GM23338 (cell line): ENCODE measurements around the gene HNF4A. TPM values are rescaled to one million over a fixed set of nuclear protein-coding genes. Genes with fewer than 3 reads are reported as not detected.

Experiments used
- ATAC-seq: fragments of 200-7000 bp; cut with Tn5 transposase; 3 replicates; pipeline ENCODE4 v1.9.1; 2020
- DNase-seq: peaks from one replicate; pipeline ENCODE4 v3.0.0-alpha.2; 2015; ENCODE audit warnings: low spot score
- H2AFZ ChIP-seq: fragments of 200-600 bp; sonication (generic); 2 replicates; pipeline ENCODE4 v1.8.0; 2016; ENCODE audit warnings: antibody characterized with exemption, mild to moderate bottlenecking, moderate library complexity
- H3F3A ChIP-seq: fragments of 200-600 bp; sonication (generic); replicated peaks from 2 replicates; pipeline ENCODE4 v1.8.0; 2017; ENCODE audit warnings: antibody characterized with exemption, mixed run types, low read depth
- H3K27ac ChIP-seq: fragments of 200-600 bp; sonication (generic); 2 replicates; pipeline ENCODE4 v1.6.1; 2016; ENCODE audit warnings: low read depth
- H3K27me3 ChIP-seq: fragments of 200-600 bp; sonication (generic); 2 replicates; pipeline ENCODE4 v1.8.0; 2016; ENCODE audit warnings: mild to moderate bottlenecking, mixed run types, moderate library complexity; ENCODE audit not compliant: insufficient read depth
- H3K36me3 ChIP-seq: fragments of 200-600 bp; sonication (generic); 2 replicates; pipeline ENCODE4 v1.8.0; 2016; ENCODE audit warnings: mild to moderate bottlenecking; ENCODE audit not compliant: insufficient read depth
- H3K4me1 ChIP-seq: fragments of 200-600 bp; sonication (generic); 2 replicates; pipeline ENCODE4 v1.8.0; 2016; ENCODE audit warnings: mild to moderate bottlenecking, moderate library complexity; ENCODE audit not compliant: insufficient read depth
- H3K4me2 ChIP-seq: fragments of 200-600 bp; sonication (generic); 2 replicates; pipeline ENCODE4 v1.7.1; 2017; ENCODE audit warnings: mixed run types
- H3K4me3 ChIP-seq: fragments of 200-600 bp; sonication (generic); 2 replicates; pipeline ENCODE4 v1.6.1; 2016; ENCODE audit warnings: mixed run types
- H3K79me2 ChIP-seq: fragments of 200-600 bp; sonication (generic); replicated peaks from 2 replicates; pipeline ENCODE4 v1.8.0; 2017; ENCODE audit warnings: mild to moderate bottlenecking; ENCODE audit not compliant: insufficient read depth
- H3K9me2 ChIP-seq: fragments of 200-600 bp; sonication (generic); 2 replicates; pipeline ENCODE4 v1.8.0; 2017; ENCODE audit not compliant: insufficient read depth
- H4K20me1 ChIP-seq: fragments of 200-600 bp; sonication (generic); replicated peaks from 2 replicates; pipeline ENCODE4 v1.8.0; 2017; ENCODE audit warnings: mild to moderate bottlenecking; ENCODE audit not compliant: insufficient read depth
- H3K27ac Mint-ChIP-seq: 2 replicates; pipeline ENCODE4 v1.8.0; 2020; ENCODE audit warnings: inconsistent platforms, mild to moderate bottlenecking, moderate library complexity, mixed read lengths
- H3K27me3 Mint-ChIP-seq: 3 replicates; pipeline ENCODE4 v1.8.0; 2022; ENCODE audit warnings: low read depth, mild to moderate bottlenecking, moderate library complexity, mixed read lengths, inconsistent platforms; ENCODE audit not compliant: insufficient read depth, poor library complexity
- H3K36me3 Mint-ChIP-seq: 3 replicates; pipeline ENCODE4 v1.8.0; 2021; ENCODE audit warnings: low read depth, mild to moderate bottlenecking, inconsistent platforms, moderate library complexity, mixed read lengths
- H3K4me1 Mint-ChIP-seq: 3 replicates; pipeline ENCODE4 v1.8.0; 2020; ENCODE audit warnings: mild to moderate bottlenecking, inconsistent platforms, mixed read lengths
- H3K4me3 Mint-ChIP-seq: 3 replicates; pipeline ENCODE4 v1.8.0; 2021; ENCODE audit warnings: moderate library complexity, mild to moderate bottlenecking, inconsistent platforms, mixed read lengths
- H3K9me3 Mint-ChIP-seq: 3 replicates; pipeline ENCODE4 v1.8.0; 2020; ENCODE audit warnings: moderate library complexity, mild to moderate bottlenecking, inconsistent platforms, mixed read lengths
- CREB1 ChIP-seq: fragments of 250-450 bp; sonication (Bioruptor Pico); IDR thresholded peaks from 2 replicates; pipeline ENCODE4 v1.5.0; 2020; ENCODE audit warnings: low read depth, mild to moderate bottlenecking, moderate library complexity
- ETS1 ChIP-seq: IDR thresholded peaks from 2 replicates; pipeline ENCODE4 v1.6.1; 2016; ENCODE audit warnings: antibody characterized with exemption
- EZH2 ChIP-seq: fragments of 200-600 bp; sonication (generic); IDR thresholded peaks from one replicate; pipeline ENCODE4 v1.8.0; 2017; ENCODE audit warnings: antibody characterized with exemption, mild to moderate bottlenecking, low read depth; ENCODE audit not compliant: unreplicated experiment
- EZH2phosphoT487 ChIP-seq: fragments of 200-600 bp; sonication (generic); IDR thresholded peaks from one replicate; pipeline ENCODE4 v1.8.1; 2018; ENCODE audit warnings: antibody characterized with exemption; ENCODE audit not compliant: unreplicated experiment
- JUNB ChIP-seq: IDR thresholded peaks from one replicate; pipeline ENCODE4 v1.6.1; 2016; ENCODE audit warnings: antibody characterized with exemption; ENCODE audit not compliant: unreplicated experiment
- NANOG ChIP-seq: IDR thresholded peaks from 2 replicates; pipeline ENCODE4 v1.6.1; 2016; ENCODE audit warnings: antibody characterized with exemption, borderline replicate concordance
- POLR2AphosphoS5 ChIP-seq: IDR thresholded peaks from 2 replicates; pipeline ENCODE4 v1.6.1; 2016; ENCODE audit warnings: antibody characterized with exemption, low read depth
- REST ChIP-seq: IDR thresholded peaks from one replicate; pipeline ENCODE4 v1.6.1; 2018; ENCODE audit warnings: antibody characterized with exemption; ENCODE audit not compliant: unreplicated experiment
- STAT1 ChIP-seq: IDR thresholded peaks from one replicate; pipeline ENCODE4 v1.6.1; 2016; ENCODE audit warnings: antibody characterized with exemption; ENCODE audit not compliant: unreplicated experiment
- ZNF114 ChIP-seq: fragments of 250-450 bp; sonication (Bioruptor Pico); IDR thresholded peaks from 2 replicates; pipeline ENCODE4 v1.5.0; 2020; ENCODE audit warnings: mild to moderate bottlenecking, moderate library complexity
- ZNF331 ChIP-seq: fragments of 250-450 bp; sonication (Bioruptor Pico); IDR thresholded peaks from 2 replicates; pipeline ENCODE4 v1.5.0; 2020; ENCODE audit warnings: low read depth, mild to moderate bottlenecking, moderate library complexity
- polyA plus RNA-seq: library from polyadenylated mRNA; unstranded; fragments of >200 nt; fragmentation: Nextera tagmentation; extraction: Ambion mirVana; gene quantifications from 2 replicates; pipeline ENCODE4 v1.2.1, GENCODE V29; 2016
- total RNA-seq: library from RNA; depleted of rRNA; stranded (reverse); fragments of >200 nt; shearing (Covaris generic); gene quantifications from 2 replicates; pipeline ENCODE4 v1.2.3, GENCODE V29; 2014
- TF ChIP-seq, protein P1 (sequence below): fragments of 250-450 bp; sonication (Bioruptor Pico); IDR thresholded peaks from 2 replicates; pipeline ENCODE4 v1.5.0; 2020; ENCODE audit warnings: mild to moderate bottlenecking, moderate library complexity
- TF ChIP-seq, protein P2 (sequence below), 2 experiments: fragments of 200-600 bp in 1 of 2; sonication (generic) in 1 of 2; conservative IDR thresholded peaks; 2 replicates each; pipeline versions ENCODE4 v1.5.1 to v1.6.1; 2016 to 2017; ENCODE audit warnings: antibody characterized with exemption in 2 of 2, low read depth in 2 of 2, mild to moderate bottlenecking in 2 of 2, moderate library complexity in 1 of 2

HNF4A gene
- total and polyA plus RNA-seq, 2 experiments from 2014 or later, result not detected

DNA sequence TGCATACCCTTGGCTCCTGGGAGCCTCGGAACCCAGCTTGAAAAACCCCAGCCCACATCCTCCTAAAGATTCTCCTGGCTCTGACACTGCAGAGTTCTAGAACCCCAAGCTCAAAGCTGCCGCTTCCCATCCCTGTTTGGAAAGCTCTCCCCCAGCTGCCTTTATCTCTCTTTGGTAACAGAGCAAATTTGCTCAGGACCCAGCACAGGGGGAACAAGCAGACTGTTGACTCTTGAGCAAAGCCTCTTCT lies 38.9 kb downstream of the HNF4A start:
- no peaks in the 10 kb centered on the region for H3F3A ChIP-seq

More for the DNA sequence above, 38.9 kb downstream of the HNF4A start:
- Histone ChIP-seq H3K4me3 (no peak overlapping the region), H4K20me1 (no peaks in the 10 kb centered on the region), H3K36me3 (no peaks in the 10 kb centered on the region), H3K4me2 (no peak overlapping the region), H3K27ac (no peak overlapping the region), H2AFZ (no peak overlapping the region), H3K27me3 (peaks cover 2% of the 10 kb centered on the region; the same call in 1 of the 2 replicates), H3K79me2 (no peaks in the 10 kb centered on the region), H3K4me1 (no peaks in the 10 kb centered on the region), H3K9me2 (no peaks in the 10 kb centered on the region)
- H3K27me3 Mint-ChIP-seq, result peaks cover 5% of the 10 kb centered on the region
- DNase-seq (no peak), ATAC-seq (no peak)
- no peak overlapping the region for H3K4me3 Mint-ChIP-seq
- H3K36me3 Mint-ChIP-seq, result no peaks in the 10 kb centered on the region
- H3K9me3 Mint-ChIP-seq, result no peaks in the 10 kb centered on the region
- no peaks in the 10 kb centered on the region for H3K4me1 Mint-ChIP-seq
- H3K27ac Mint-ChIP-seq, result no peak overlapping the region
- TF ChIP-seq NANOG, result no peak
- TF ChIP-seq ETS1, result no peak
- no peak for TF ChIP-seq POLR2AphosphoS5
- no peak for TF ChIP-seq EZH2phosphoT487
- no peak for TF ChIP-seq JUNB
- TF ChIP-seq ZNF114, result no peak
- TF ChIP-seq ZNF331 (CRISPR knock-in tag), result no peak
- TF ChIP-seq CREB1 (CRISPR knock-in tag), result no peak
- no peak for TF ChIP-seq STAT1
- TF ChIP-seq, protein P1, sequence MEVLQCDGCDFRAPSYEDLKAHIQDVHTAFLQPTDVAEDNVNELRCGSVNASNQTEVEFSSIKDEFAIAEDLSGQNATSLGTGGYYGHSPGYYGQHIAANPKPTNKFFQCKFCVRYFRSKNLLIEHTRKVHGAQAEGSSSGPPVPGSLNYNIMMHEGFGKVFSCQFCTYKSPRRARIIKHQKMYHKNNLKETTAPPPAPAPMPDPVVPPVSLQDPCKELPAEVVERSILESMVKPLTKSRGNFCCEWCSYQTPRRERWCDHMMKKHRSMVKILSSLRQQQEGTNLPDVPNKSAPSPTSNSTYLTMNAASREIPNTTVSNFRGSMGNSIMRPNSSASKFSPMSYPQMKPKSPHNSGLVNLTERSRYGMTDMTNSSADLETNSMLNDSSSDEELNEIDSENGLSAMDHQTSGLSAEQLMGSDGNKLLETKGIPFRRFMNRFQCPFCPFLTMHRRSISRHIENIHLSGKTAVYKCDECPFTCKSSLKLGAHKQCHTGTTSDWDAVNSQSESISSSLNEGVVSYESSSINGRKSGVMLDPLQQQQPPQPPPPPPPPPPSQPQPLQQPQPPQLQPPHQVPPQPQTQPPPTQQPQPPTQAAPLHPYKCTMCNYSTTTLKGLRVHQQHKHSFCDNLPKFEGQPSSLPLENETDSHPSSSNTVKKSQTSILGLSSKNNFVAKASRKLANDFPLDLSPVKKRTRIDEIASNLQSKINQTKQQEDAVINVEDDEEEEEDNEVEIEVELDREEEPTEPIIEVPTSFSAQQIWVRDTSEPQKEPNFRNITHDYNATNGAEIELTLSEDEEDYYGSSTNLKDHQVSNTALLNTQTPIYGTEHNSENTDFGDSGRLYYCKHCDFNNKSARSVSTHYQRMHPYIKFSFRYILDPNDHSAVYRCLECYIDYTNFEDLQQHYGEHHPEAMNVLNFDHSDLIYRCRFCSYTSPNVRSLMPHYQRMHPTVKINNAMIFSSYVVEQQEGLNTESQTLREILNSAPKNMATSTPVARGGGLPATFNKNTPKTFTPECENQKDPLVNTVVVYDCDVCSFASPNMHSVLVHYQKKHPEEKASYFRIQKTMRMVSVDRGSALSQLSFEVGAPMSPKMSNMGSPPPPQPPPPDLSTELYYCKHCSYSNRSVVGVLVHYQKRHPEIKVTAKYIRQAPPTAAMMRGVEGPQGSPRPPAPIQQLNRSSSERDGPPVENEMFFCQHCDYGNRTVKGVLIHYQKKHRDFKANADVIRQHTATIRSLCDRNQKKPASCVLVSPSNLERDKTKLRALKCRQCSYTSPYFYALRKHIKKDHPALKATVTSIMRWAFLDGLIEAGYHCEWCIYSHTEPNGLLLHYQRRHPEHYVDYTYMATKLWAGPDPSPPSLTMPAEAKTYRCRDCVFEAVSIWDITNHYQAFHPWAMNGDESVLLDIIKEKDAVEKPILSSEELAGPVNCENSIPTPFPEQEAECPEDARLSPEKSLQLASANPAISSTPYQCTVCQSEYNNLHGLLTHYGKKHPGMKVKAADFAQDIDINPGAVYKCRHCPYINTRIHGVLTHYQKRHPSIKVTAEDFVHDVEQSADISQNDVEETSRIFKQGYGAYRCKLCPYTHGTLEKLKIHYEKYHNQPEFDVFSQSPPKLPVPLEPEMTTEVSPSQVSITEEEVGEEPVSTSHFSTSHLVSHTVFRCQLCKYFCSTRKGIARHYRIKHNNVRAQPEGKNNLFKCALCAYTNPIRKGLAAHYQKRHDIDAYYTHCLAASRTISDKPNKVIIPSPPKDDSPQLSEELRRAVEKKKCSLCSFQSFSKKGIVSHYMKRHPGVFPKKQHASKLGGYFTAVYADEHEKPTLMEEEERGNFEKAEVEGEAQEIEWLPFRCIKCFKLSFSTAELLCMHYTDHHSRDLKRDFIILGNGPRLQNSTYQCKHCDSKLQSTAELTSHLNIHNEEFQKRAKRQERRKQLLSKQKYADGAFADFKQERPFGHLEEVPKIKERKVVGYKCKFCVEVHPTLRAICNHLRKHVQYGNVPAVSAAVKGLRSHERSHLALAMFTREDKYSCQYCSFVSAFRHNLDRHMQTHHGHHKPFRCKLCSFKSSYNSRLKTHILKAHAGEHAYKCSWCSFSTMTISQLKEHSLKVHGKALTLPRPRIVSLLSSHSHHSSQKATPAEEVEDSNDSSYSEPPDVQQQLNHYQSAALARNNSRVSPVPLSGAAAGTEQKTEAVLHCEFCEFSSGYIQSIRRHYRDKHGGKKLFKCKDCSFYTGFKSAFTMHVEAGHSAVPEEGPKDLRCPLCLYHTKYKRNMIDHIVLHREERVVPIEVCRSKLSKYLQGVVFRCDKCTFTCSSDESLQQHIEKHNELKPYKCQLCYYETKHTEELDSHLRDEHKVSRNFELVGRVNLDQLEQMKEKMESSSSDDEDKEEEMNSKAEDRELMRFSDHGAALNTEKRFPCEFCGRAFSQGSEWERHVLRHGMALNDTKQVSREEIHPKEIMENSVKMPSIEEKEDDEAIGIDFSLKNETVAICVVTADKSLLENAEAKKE (CRISPR knock-in tag), result no peak
- TF ChIP-seq EZH2, result no peak
- TF ChIP-seq, protein P2, sequence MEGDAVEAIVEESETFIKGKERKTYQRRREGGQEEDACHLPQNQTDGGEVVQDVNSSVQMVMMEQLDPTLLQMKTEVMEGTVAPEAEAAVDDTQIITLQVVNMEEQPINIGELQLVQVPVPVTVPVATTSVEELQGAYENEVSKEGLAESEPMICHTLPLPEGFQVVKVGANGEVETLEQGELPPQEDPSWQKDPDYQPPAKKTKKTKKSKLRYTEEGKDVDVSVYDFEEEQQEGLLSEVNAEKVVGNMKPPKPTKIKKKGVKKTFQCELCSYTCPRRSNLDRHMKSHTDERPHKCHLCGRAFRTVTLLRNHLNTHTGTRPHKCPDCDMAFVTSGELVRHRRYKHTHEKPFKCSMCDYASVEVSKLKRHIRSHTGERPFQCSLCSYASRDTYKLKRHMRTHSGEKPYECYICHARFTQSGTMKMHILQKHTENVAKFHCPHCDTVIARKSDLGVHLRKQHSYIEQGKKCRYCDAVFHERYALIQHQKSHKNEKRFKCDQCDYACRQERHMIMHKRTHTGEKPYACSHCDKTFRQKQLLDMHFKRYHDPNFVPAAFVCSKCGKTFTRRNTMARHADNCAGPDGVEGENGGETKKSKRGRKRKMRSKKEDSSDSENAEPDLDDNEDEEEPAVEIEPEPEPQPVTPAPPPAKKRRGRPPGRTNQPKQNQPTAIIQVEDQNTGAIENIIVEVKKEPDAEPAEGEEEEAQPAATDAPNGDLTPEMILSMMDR (conservative IDR thresholded peaks at IDR 0.05; ENCODE audit: low read depth in 2 of 2), result no peak
- TF ChIP-seq REST, result no peak
